ENCODE results near the gene MUC2.

DNA sequence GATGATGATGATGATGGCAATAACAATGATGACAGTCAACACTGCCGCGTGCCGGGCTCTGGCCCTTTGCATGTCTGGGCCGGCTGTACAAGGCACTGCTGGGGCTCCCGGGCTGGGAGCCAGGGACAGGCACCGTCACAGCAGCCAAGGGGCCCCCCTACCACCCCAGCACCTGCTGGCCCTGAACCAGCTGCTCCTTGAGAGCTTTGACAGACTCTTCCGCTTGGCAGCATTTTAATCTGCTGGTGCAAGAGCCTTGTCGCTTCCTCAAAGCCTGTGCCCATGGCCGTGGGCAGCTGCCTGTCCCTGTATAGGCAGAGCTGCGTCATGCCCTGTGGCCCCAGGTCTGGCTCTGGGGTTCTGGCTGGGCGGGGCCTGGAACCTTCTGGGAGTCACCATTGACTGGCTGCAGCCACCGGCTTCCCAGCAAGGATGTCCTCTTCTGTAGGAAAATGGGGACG, 25.2 kb upstream of the MUC2 start:
- TF ChIP-seq FOXK2 (IDR thresholded peaks at IDR 0.05) (no peak), ARNT (IDR thresholded peaks at IDR 0.05) (no peak), SUZ12 (IDR thresholded peaks at IDR 0.05) (no peak), SP1 (IDR thresholded peaks at IDR 0.05) (no peak), FOXM1 (IDR thresholded peaks at IDR 0.05; ENCODE audit: borderline replicate concordance) (no peak), L3MBTL2 (conservative IDR thresholded peaks at IDR 0.05) (no peak), FOXA1 (IDR thresholded peaks at IDR 0.05) (no peak), TARDBP (IDR thresholded peaks at IDR 0.05) (no peak), BHLHE40 (IDR thresholded peaks at IDR 0.05; ENCODE audit: borderline replicate concordance) (no peak)

Data from HEK293T (cell line).